ENCODE measurements around the gene UNC119. TPM values are rescaled to one million over a fixed set of nuclear protein-coding genes. Genes with fewer than 3 reads are reported as not detected.

The UNC119 gene
- total and polyA plus RNA-seq, 5 donors from 2014 or later, result 29.5 to 66.9 (median 31.4) TPM

- peak in 1 of 3 donors; percentile 44 for DNase-seq
Measured at GRCh38 chr17:28572259-28573039, 20.0 kb upstream of the UNC119 start.

GRCh38 chr17:28571361-28572122 is 19.1 kb upstream of the UNC119 start, which contains the start of gene PIGS:
Gene PIGS, minus strand, starts transcription at chr17:28571524. Its CDS starts 28 bp downstream, at chr17:28571496.
- H3K27me3 Mint-ChIP-seq, result no peaks in the 10 kb centered on the region
- peak within 1 kb of the TSS; percentile 92 to 99 (median 98) for H3K4me3 Mint-ChIP-seq
- H3K4me1 Mint-ChIP-seq, result peaks cover 20 to 85% (median 56%) of the 10 kb centered on the region in 4 donors
- no peaks in the 10 kb centered on the region for H3K9me3 ChIP-seq (ENCODE audit: control insufficient read depth in 2 of 2, low read length in 2 of 2)
- H3K9me3 Mint-ChIP-seq, result peaks cover 0 to 1% (median 0%) of the 10 kb centered on the region in 7 donors
- ATAC-seq (ENCODE audit: low read depth in 2 of 2), result peak; percentile 98
- H3K27me3 ChIP-seq (ENCODE audit: control insufficient read depth, insufficient read depth, low read length), result no peaks in the 10 kb centered on the region
- peaks cover 7% of the 10 kb centered on the region for H3K36me3 ChIP-seq (ENCODE audit: control insufficient read depth, insufficient read depth, low read length)
- peaks cover 12% of the 10 kb centered on the region for H3K36me3 Mint-ChIP-seq
- peak within 1 kb of the TSS; percentile 95 to 97 (median 95) for H3K27ac Mint-ChIP-seq
- peak within 1 kb of the TSS; percentile 84 for H3K27ac ChIP-seq (ENCODE audit: insufficient read depth, low read length, poor library complexity, severe bottlenecking)
- peak within 1 kb of the TSS; percentile 96 for H3K4me3 ChIP-seq (ENCODE audit: low read depth, low read length)
- peaks cover 46% of the 10 kb centered on the region for H3K4me1 ChIP-seq (ENCODE audit: control insufficient read depth, insufficient read depth, low read length, poor library complexity, severe bottlenecking)
- DNase-seq, result peak; percentile 86 to 94 (median 88)

More at GRCh38 chr17:28572259-28573039, 20.0 kb upstream of the UNC119 start:
- Histone ChIP-seq H3K4me3 (ENCODE audit: low read depth, low read length) (peak overlapping the region; percentile 96), H3K36me3 (ENCODE audit: control insufficient read depth, insufficient read depth, low read length) (no peaks in the 10 kb centered on the region), H3K27me3 (ENCODE audit: control insufficient read depth, insufficient read depth, low read length) (no peaks in the 10 kb centered on the region), H3K9me3 (ENCODE audit: control insufficient read depth in 2 of 2, low read length in 2 of 2) (no peaks in the 10 kb centered on the region), H3K27ac (ENCODE audit: insufficient read depth, low read length, poor library complexity, severe bottlenecking) (peak overlapping the region; percentile 84), H3K4me1 (ENCODE audit: control insufficient read depth, insufficient read depth, low read length, poor library complexity, severe bottlenecking) (peaks cover 53% of the 10 kb centered on the region)
- no peak for ATAC-seq (ENCODE audit: low read depth in 2 of 2)
- peaks cover 0 to 1% (median 0%) of the 10 kb centered on the region in 7 donors for H3K9me3 Mint-ChIP-seq
- H3K27me3 Mint-ChIP-seq, result no peaks in the 10 kb centered on the region
- H3K4me1 Mint-ChIP-seq, result peaks cover 20 to 87% (median 57%) of the 10 kb centered on the region in 4 donors
- H3K36me3 Mint-ChIP-seq, result peaks cover 8% of the 10 kb centered on the region
- H3K27ac Mint-ChIP-seq, result peak overlapping the region; percentile 87 to 97 (median 95)
- peak overlapping the region; percentile 92 to 99 (median 98) for H3K4me3 Mint-ChIP-seq

GRCh38 chr17:28570716-28571360 is 18.4 kb upstream of the UNC119 start:
- Mint-ChIP-seq H3K27me3 (no peaks in the 10 kb centered on the region), H3K36me3 (peaks cover 12% of the 10 kb centered on the region), H3K9me3 (peaks cover 0 to 1% (median 0%) of the 10 kb centered on the region in 7 donors), H3K27ac (peak overlapping the region; percentile 93 to 97 (median 95)), H3K4me1 (peaks cover 20 to 78% (median 51%) of the 10 kb centered on the region in 4 donors), H3K4me3 (peak overlapping the region; percentile 92 to 99 (median 98))
- DNase-seq (peak; percentile 51 to 65 (median 51)), ATAC-seq (ENCODE audit: low read depth in 2 of 2) (peak; percentile 32 to 39)
- Histone ChIP-seq H3K27ac (ENCODE audit: insufficient read depth, low read length, poor library complexity, severe bottlenecking) (peak overlapping the region; percentile 84), H3K4me3 (ENCODE audit: low read depth, low read length) (peak overlapping the region; percentile 96), H3K27me3 (ENCODE audit: control insufficient read depth, insufficient read depth, low read length) (no peaks in the 10 kb centered on the region), H3K36me3 (ENCODE audit: control insufficient read depth, insufficient read depth, low read length) (peaks cover 7% of the 10 kb centered on the region), H3K4me1 (ENCODE audit: control insufficient read depth, insufficient read depth, low read length, poor library complexity, severe bottlenecking) (peaks cover 43% of the 10 kb centered on the region), H3K9me3 (ENCODE audit: control insufficient read depth in 2 of 2, low read length in 2 of 2) (no peaks in the 10 kb centered on the region)

- H3K4me1 ChIP-seq (ENCODE audit: control insufficient read depth, insufficient read depth, low read length, poor library complexity, severe bottlenecking), result peaks cover 41% of the 10 kb centered on the region
Measured at GRCh38 chr17:28569446-28569845, 17.0 kb upstream of the UNC119 start.

GRCh38 chr17:28567604-28568003 is 15.2 kb upstream of the UNC119 start:
- ATAC-seq (ENCODE audit: low read depth in 2 of 2), result no peak
- no peak overlapping the region for H3K27ac ChIP-seq (ENCODE audit: insufficient read depth, low read length, poor library complexity, severe bottlenecking)
- peak overlapping the region; percentile 10 for H3K4me3 ChIP-seq (ENCODE audit: low read depth, low read length)
- H3K9me3 ChIP-seq (ENCODE audit: control insufficient read depth in 2 of 2, low read length in 2 of 2), result no peaks in the 10 kb centered on the region
- H3K27me3 ChIP-seq (ENCODE audit: control insufficient read depth, insufficient read depth, low read length), result no peaks in the 10 kb centered on the region
- peaks cover 17% of the 10 kb centered on the region for H3K36me3 ChIP-seq (ENCODE audit: control insufficient read depth, insufficient read depth, low read length)
- Mint-ChIP-seq H3K4me3 (peak overlapping the region; percentile 2 to 80 (median 30)), H3K27me3 (no peaks in the 10 kb centered on the region), H3K4me1 (peaks cover 27 to 62% (median 44%) of the 10 kb centered on the region in 4 donors), H3K9me3 (peaks cover 0 to 1% (median 0%) of the 10 kb centered on the region in 7 donors), H3K27ac (peak overlapping the region in 2 of 3 donors; percentile 22 to 68), H3K36me3 (peaks cover 18% of the 10 kb centered on the region)
- peaks cover 36% of the 10 kb centered on the region for H3K4me1 ChIP-seq (ENCODE audit: control insufficient read depth, insufficient read depth, low read length, poor library complexity, severe bottlenecking)
- DNase-seq, result no peak

More at GRCh38 chr17:28569446-28569845, 17.0 kb upstream of the UNC119 start:
- Mint-ChIP-seq H3K36me3 (peaks cover 16% of the 10 kb centered on the region), H3K27me3 (no peaks in the 10 kb centered on the region), H3K4me1 (peaks cover 27 to 76% (median 55%) of the 10 kb centered on the region in 4 donors), H3K9me3 (peaks cover 0 to 1% (median 0%) of the 10 kb centered on the region in 7 donors), H3K4me3 (peak overlapping the region; percentile 92 to 99 (median 98)), H3K27ac (peak overlapping the region; percentile 37 to 97 (median 76))
- no peaks in the 10 kb centered on the region for H3K27me3 ChIP-seq (ENCODE audit: control insufficient read depth, insufficient read depth, low read length)
- H3K27ac ChIP-seq (ENCODE audit: insufficient read depth, low read length, poor library complexity, severe bottlenecking), result no peak overlapping the region
- peak overlapping the region; percentile 69 for H3K4me3 ChIP-seq (ENCODE audit: low read depth, low read length)
- H3K36me3 ChIP-seq (ENCODE audit: control insufficient read depth, insufficient read depth, low read length), result peaks cover 7% of the 10 kb centered on the region
- H3K9me3 ChIP-seq (ENCODE audit: control insufficient read depth in 2 of 2, low read length in 2 of 2), result no peaks in the 10 kb centered on the region
- no peak for DNase-seq
- no peak for ATAC-seq (ENCODE audit: low read depth in 2 of 2)

GRCh38 chr17:28563475-28563874 is 11.1 kb upstream of the UNC119 start:
- H3K4me3 ChIP-seq (ENCODE audit: low read depth, low read length), result no peak overlapping the region
- peaks cover 2% of the 10 kb centered on the region for H3K4me1 ChIP-seq (ENCODE audit: control insufficient read depth, insufficient read depth, low read length, poor library complexity, severe bottlenecking)
- H3K4me3 Mint-ChIP-seq, result no peak overlapping the region
- peaks cover 16 to 29% (median 23%) of the 10 kb centered on the region in 4 donors for H3K4me1 Mint-ChIP-seq
- peaks cover 43% of the 10 kb centered on the region for H3K36me3 ChIP-seq (ENCODE audit: control insufficient read depth, insufficient read depth, low read length)
- no peak overlapping the region for H3K27ac ChIP-seq (ENCODE audit: insufficient read depth, low read length, poor library complexity, severe bottlenecking)
- no peaks in the 10 kb centered on the region for H3K9me3 Mint-ChIP-seq
- peaks cover 38% of the 10 kb centered on the region for H3K36me3 Mint-ChIP-seq
- no peak overlapping the region for H3K27ac Mint-ChIP-seq
- H3K9me3 ChIP-seq (ENCODE audit: control insufficient read depth in 2 of 2, low read length in 2 of 2), result no peaks in the 10 kb centered on the region
- DNase-seq (no peak), ATAC-seq (ENCODE audit: low read depth in 2 of 2) (no peak)
- no peaks in the 10 kb centered on the region for H3K27me3 ChIP-seq (ENCODE audit: control insufficient read depth, insufficient read depth, low read length)
- no peaks in the 10 kb centered on the region for H3K27me3 Mint-ChIP-seq

GRCh38 chr17:28555022-28555421 is 2.6 kb upstream of the UNC119 start:
- H3K4me1 Mint-ChIP-seq, result peaks cover 8 to 27% (median 22%) of the 10 kb centered on the region in 4 donors
- peaks cover 63% of the 10 kb centered on the region for H3K36me3 ChIP-seq (ENCODE audit: control insufficient read depth, insufficient read depth, low read length)
- H3K27me3 Mint-ChIP-seq, result no peaks in the 10 kb centered on the region
- H3K4me3 ChIP-seq (ENCODE audit: low read depth, low read length), result no peak overlapping the region
- ATAC-seq (ENCODE audit: low read depth in 2 of 2) (no peak), DNase-seq (no peak)
- H3K4me1 ChIP-seq (ENCODE audit: control insufficient read depth, insufficient read depth, low read length, poor library complexity, severe bottlenecking), result peaks cover 30% of the 10 kb centered on the region
- H3K36me3 Mint-ChIP-seq, result peaks cover 50% of the 10 kb centered on the region
- peak overlapping the region in 1 of 3 donors; percentile 79 for H3K27ac Mint-ChIP-seq
- H3K9me3 ChIP-seq (ENCODE audit: control insufficient read depth in 2 of 2, low read length in 2 of 2), result no peaks in the 10 kb centered on the region
- H3K27ac ChIP-seq (ENCODE audit: insufficient read depth, low read length, poor library complexity, severe bottlenecking), result no peak overlapping the region
- H3K4me3 Mint-ChIP-seq, result peak overlapping the region in 1 of 4 donors; percentile 90
- H3K9me3 Mint-ChIP-seq, result no peaks in the 10 kb centered on the region
- no peaks in the 10 kb centered on the region for H3K27me3 ChIP-seq (ENCODE audit: control insufficient read depth, insufficient read depth, low read length)

Measured in CD4-positive, CD25-positive, alpha-beta regulatory T cell (primary cell).